Measurements from ENCODE around the gene KRTAP4-2.
"Not testable (repeated sequence)": the region's sequence is repeated elsewhere in the genome, so short reads cannot be mapped to it uniquely, and the experiment has no call there.

The KRTAP4-2 gene

DNA sequence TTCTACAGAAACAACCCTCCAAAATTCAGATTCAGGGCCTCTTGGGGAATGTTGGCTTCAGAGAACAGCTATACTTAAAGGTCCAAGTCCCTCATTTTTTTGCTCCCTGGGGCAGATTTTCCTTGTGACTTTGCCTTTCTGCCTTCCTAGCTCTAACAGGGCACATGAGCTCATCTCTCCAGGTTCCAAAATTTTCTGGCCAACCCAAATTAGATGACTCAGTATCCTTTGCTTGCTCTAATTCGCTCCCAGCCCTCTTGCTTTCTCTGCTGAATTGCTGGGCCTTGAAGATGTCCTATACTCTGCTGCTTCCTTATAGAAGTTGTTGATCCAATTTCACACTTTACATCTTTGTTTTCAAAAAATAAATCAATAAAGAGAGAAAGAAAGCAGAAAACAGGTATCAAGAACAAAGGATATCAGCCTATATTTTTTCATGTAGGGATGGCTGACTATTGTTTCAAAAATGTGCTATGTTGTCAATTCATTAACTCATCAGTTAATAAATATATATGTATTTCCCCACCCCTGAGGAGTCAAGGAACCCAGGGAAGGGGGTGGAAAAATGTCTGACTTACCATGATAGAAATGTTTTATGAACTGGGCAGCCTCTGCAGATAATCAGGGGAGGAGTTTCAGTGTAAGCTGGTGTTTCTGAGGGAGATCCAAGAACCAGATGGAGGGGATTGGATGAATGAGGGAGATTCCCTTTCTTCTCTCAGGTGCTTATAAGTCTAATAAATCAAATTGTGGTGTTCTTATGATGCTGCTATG lies 1.0 kb upstream of the KRTAP4-2 start:
- H3K36me3 ChIP-seq (ENCODE audit: insufficient read depth, low read length): no peaks in the 10 kb centered on the region
- no peaks in the 10 kb centered on the region for H3K9me3 ChIP-seq (ENCODE audit: control insufficient read depth, insufficient read depth, low read length)
- H3K9ac ChIP-seq (ENCODE audit: low read depth, low read length): no peak overlapping the region
- no peaks in the 10 kb centered on the region for H3K4me1 ChIP-seq (ENCODE audit: insufficient read depth, low read length)

DNA sequence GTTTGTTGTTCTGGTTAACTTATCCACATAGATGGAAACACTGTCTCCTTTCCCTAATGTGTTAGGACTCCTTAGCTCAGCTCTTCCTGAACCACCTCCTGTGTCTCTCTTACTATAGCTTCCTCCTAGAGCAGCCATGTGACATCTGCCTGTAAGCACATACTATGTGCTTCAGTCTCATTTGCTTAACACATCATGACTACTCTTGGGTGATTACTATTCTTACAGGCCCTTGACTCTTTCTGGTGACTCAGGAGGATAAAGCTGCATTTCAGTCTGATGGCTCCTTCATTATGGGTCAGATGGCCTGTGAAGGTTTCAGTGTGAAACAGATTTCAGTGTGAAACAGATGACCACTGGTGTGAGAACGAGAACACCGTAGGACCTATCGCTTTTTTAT lies 320 bp upstream of the KRTAP4-2 start:
- Histone ChIP-seq H3K9ac (ENCODE audit: low read depth, low read length) (no peak overlapping the region), H3K4me1 (ENCODE audit: insufficient read depth, low read length) (no peaks in the 10 kb centered on the region), H3K36me3 (ENCODE audit: insufficient read depth, low read length) (no peaks in the 10 kb centered on the region), H3K9me3 (ENCODE audit: control insufficient read depth, insufficient read depth, low read length) (no peaks in the 10 kb centered on the region)

DNA sequence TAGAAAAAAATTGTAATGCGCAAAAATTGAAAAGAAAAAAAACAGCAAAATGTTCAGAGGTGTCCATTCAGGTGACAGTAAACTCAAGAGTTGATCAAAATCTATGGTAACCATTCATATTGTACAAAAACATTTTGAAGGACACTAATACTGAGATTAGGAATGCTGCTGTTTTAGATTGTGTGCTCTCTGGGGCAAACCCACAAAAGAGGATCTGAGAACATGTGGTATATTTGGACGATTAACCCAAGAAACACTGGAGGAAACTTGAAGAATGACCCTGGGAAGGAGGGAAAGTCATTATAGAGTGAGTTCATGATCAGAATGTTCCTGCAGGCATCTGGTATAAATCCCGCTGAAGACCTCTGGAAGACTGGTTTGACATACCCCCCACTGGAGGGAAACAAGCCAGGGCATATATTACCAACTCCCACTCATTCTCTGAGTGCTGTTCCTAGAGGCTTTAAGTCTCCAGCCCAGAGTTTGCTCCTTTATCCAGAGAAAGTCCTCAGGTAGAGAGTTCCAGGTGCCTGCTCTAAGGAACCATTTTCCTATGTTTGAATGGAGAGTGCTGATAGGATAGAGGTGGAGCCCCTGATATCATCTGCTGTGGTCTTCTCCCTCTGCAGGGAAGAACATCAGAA lies 1.2 kb downstream of the KRTAP4-2 start:
- Histone ChIP-seq H3K4me1 (ENCODE audit: insufficient read depth, low read length) (no peaks in the 10 kb centered on the region), H3K36me3 (ENCODE audit: insufficient read depth, low read length) (no peaks in the 10 kb centered on the region), H3K9me3 (ENCODE audit: control insufficient read depth, insufficient read depth, low read length) (no peaks in the 10 kb centered on the region), H3K9ac (ENCODE audit: low read depth, low read length) (no peak overlapping the region)

DNA sequence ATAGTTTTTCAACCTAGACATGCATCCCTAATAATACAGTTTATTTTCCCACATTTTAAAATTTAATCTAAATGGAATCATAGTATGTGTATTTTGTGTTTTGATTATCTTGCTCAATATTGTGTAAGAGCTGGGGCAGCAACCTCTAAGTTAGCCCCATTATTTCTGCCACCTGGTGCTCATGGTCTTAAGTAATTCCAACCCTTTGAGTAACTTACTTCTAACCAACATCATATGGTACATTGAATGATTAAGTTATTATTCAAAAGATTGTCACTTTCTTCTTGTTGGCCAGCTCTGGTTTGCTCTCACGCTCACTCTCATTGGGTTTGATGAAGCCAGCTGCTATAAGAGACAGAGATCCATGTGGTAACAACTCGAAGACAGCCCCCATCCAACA lies 6.1 kb downstream of the KRTAP4-2 start:
- no peaks in the 10 kb centered on the region for H3K4me1 ChIP-seq (ENCODE audit: insufficient read depth, low read length)
- H3K36me3 ChIP-seq (ENCODE audit: insufficient read depth, low read length): no peaks in the 10 kb centered on the region
- no peak overlapping the region for H3K9ac ChIP-seq (ENCODE audit: low read depth, low read length)
- H3K9me3 ChIP-seq (ENCODE audit: control insufficient read depth, insufficient read depth, low read length): no peaks in the 10 kb centered on the region

DNA sequence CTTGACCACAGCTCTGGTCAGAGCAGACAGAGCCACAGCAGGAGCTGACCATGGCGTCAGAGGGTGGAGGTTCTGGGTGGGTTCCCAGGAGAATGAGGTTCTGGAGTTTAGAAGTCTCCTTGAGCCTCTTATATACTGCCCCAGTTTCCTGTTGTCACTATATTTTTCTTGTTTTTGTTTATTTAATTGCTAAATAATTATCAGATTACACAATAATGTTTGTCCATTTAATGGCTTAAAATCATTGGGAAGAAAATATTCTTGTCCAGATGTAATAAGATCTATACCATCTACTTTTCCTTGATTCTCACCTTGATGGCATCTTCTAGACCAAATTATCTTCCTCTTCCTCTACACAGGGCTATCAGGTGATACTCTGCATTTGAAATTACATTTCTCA lies 9.9 kb downstream of the KRTAP4-2 start, which contains the start of gene KRTAP4-3:
Gene KRTAP4-3, minus strand, starts transcription at position 101 of the 400 bp plus-strand sequence. Its CDS starts 49 bp downstream, at position 52.
- H3K36me3 ChIP-seq (ENCODE audit: insufficient read depth, low read length): no peaks in the 10 kb centered on the region
- no peaks in the 10 kb centered on the region for H3K9me3 ChIP-seq (ENCODE audit: control insufficient read depth, insufficient read depth, low read length)

DNA sequence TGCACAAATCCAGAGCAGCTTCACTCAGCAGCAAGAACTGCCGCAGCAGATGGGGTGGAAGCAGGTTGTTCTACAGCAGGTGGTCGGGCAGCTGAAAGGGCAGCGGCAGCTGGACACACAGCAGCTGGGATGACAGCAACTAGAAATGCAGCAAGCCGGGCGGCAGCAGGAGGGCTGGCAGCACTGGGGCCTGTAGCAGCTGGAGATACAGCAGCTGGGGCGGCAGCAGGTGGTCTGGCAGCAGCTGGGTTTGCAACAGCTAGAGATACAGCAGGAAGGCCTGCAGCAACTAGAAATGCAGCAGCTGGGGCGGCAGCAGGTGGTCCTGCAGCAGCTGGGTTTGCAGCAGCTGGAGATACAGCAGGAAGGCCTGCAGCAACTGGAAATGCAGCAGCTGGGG lies 10.5 kb downstream of the KRTAP4-2 start:
- Histone ChIP-seq H3K9ac (ENCODE audit: low read depth, low read length) (no peak overlapping the region), H3K4me1 (ENCODE audit: insufficient read depth, low read length) (no peaks in the 10 kb centered on the region), H3K36me3 (ENCODE audit: insufficient read depth, low read length) (no peaks in the 10 kb centered on the region), H3K9me3 (ENCODE audit: control insufficient read depth, insufficient read depth, low read length) (no peaks in the 10 kb centered on the region)

More for the DNA sequence above, 9.9 kb downstream of the KRTAP4-2 start, which contains the start of gene KRTAP4-3:
- H3K4me1 ChIP-seq (ENCODE audit: insufficient read depth, low read length): no peaks in the 10 kb centered on the region
- H3K9ac ChIP-seq (ENCODE audit: low read depth, low read length): no peak within 1 kb of the TSS

DNA sequence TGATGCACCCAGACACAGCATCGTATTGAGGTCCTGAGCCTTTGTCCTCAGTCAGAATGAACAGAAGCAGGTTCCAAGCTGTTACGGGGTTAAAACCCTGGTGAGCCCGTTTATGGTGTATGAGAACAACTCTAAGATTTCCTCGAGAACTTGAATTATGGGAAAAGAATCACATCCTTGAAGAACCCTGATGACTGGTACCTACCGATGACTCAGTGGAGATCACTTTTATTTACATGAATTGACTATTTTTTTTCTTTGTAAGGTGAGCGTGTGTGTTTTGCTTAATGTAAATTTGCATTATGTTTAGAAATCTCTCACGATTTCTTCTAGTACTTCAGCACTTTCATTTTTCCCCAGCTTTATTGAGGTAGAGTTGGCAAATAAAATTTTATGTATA lies 14.2 kb downstream of the KRTAP4-2 start:
- H3K4me1 ChIP-seq (ENCODE audit: insufficient read depth, low read length): no peaks in the 10 kb centered on the region
- no peaks in the 10 kb centered on the region for H3K9me3 ChIP-seq (ENCODE audit: control insufficient read depth, insufficient read depth, low read length)
- no peaks in the 10 kb centered on the region for H3K36me3 ChIP-seq (ENCODE audit: insufficient read depth, low read length)
- H3K9ac ChIP-seq (ENCODE audit: low read depth, low read length): no peak overlapping the region

DNA sequence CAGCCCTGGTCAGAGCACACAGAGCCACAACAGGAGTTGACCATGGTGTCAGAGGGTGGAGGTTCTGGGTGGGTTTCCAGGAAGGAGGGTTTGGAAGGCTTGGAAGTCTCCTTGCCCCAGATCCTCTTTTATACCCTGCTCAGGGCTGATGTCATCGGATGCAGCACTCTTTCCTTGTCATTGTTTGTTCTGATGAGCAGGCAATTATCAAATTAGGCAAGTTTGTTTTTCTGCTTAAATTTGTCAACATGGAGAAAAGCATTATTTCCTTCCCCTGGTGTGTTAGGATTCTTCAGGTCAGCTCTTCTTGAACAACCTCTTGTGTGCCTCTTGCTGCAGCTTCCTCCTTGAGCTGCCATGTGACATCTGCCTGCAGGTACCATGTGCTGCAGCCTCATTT lies 17.4 kb downstream of the KRTAP4-2 start, which contains the start of gene KRTAP4-4:
Gene KRTAP4-4, minus strand, starts transcription at position 101 of the 400 bp plus-strand sequence. Its CDS starts 57 bp downstream, at position 44.
- Histone ChIP-seq H3K9me3 (ENCODE audit: control insufficient read depth, insufficient read depth, low read length) (no peaks in the 10 kb centered on the region), H3K9ac (ENCODE audit: low read depth, low read length) (no peak within 1 kb of the TSS), H3K4me1 (ENCODE audit: insufficient read depth, low read length) (no peaks in the 10 kb centered on the region), H3K36me3 (ENCODE audit: insufficient read depth, low read length) (no peaks in the 10 kb centered on the region)

DNA sequence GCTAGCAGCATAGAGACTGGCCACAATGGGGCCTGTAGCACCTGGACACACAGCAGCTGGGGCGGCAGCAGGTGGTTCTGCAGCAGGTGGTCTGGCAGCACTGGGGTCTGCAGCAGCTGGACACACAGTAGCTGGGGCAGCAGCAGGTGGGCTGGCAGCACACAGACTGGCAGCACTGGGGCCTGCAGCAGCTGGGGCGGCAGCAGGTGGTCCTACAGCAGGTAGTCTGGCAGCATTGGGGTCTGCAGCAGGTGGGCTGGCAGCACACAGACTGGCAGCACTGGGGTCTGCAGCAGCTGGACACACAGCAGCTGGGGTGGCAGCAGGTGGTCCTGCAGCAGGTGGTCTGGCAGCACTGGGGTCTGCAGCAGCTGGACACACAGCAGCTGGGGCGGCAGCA lies 17.8 kb downstream of the KRTAP4-2 start:
- H3K36me3 ChIP-seq (ENCODE audit: insufficient read depth, low read length); H3K9me3 ChIP-seq (ENCODE audit: control insufficient read depth, insufficient read depth, low read length); H3K9ac ChIP-seq (ENCODE audit: low read depth, low read length); H3K4me1 ChIP-seq (ENCODE audit: insufficient read depth, low read length): not testable (repeated sequence)

DNA sequence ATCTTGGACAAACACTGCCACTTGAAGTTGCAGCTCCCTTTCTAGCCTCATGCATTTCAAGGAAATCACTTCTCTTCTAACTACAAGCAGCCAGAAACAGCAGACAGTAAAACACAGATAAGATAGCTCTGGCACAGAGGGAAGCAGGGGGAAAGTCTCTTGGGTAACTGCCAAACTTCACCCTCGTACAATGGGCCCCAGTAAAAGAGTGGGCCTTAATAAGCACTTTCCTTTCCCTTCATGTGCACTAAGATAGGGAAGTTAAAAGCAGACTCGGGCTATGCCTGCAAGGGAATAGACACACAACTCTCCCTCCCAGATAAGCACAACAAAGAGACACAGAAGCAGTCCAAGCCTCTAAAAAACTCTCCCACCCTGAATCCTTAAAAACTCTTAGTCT lies 24.2 kb downstream of the KRTAP4-2 start:
- Histone ChIP-seq H3K9ac (ENCODE audit: low read depth, low read length) (no peak overlapping the region), H3K36me3 (ENCODE audit: insufficient read depth, low read length) (no peaks in the 10 kb centered on the region), H3K9me3 (ENCODE audit: control insufficient read depth, insufficient read depth, low read length) (no peaks in the 10 kb centered on the region), H3K4me1 (ENCODE audit: insufficient read depth, low read length) (no peaks in the 10 kb centered on the region)

DNA sequence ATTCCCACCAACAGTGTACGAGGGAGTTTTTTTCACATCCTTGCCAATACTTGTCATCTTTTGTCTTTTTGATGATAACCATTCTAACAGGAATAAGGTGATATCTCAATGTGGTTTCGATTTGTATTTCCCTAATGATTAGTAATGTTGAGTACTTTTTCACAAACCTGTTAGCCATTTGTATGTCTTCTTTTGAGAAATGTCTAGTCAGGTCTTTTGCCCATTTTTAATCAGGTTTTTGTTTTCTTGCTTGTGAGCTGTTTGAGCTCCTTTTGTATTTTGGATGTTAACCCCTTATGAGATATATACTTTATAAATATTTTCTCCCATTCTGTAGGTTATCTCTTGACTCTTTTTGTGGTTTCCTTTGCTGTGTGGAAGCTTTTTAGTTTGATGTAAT lies 26.5 kb downstream of the KRTAP4-2 start:
- no peaks in the 10 kb centered on the region for H3K4me1 ChIP-seq (ENCODE audit: insufficient read depth, low read length)
- no peaks in the 10 kb centered on the region for H3K9me3 ChIP-seq (ENCODE audit: control insufficient read depth, insufficient read depth, low read length)
- no peaks in the 10 kb centered on the region for H3K36me3 ChIP-seq (ENCODE audit: insufficient read depth, low read length)
- no peak overlapping the region for H3K9ac ChIP-seq (ENCODE audit: low read depth, low read length)

DNA sequence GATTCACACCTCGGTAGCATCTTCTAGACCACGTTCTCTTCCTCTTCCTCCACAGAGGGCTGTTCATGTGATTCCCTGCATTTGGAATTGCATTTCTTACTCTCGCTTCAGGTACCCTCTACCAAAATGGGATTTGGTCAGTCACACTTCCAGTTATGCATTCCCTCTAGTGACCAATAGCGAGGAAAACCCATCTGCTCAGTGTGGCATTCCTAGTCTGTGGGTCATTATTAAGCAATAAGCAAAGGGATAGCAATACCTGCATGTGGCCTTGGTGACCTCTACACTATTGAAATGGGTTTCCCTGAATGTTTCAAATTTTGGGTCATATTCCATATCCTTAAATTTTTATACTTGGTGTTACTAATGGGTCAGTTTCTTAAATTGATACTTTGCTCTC lies 28.0 kb downstream of the KRTAP4-2 start:
- no peaks in the 10 kb centered on the region for H3K4me1 ChIP-seq (ENCODE audit: insufficient read depth, low read length)
- no peak overlapping the region for H3K9ac ChIP-seq (ENCODE audit: low read depth, low read length)
- no peaks in the 10 kb centered on the region for H3K36me3 ChIP-seq (ENCODE audit: insufficient read depth, low read length)
- H3K9me3 ChIP-seq (ENCODE audit: control insufficient read depth, insufficient read depth, low read length): no peaks in the 10 kb centered on the region

DNA sequence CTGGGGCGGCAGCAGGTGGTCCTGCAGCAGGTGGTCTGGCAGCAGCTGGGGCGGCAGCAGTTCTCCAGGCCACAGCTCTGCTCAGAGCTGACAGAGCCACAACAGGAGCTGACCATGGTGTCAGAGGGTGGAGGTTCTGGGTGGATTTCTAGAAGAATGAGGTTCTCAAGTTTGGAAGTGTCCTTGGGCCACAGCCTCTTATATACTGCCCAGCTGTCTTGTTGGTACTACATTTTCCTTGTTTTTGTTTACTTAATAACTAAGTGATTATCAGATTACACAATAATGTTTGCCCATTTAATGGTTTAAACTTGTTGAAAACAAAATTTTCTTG lies 28.4 kb downstream of the KRTAP4-2 start, which contains the start of gene KRTAP4-5:
Gene KRTAP4-5, minus strand, starts transcription at position 174 of the 334 bp plus-strand sequence. Its CDS starts 58 bp downstream, at position 116.
- H3K9me3 ChIP-seq (ENCODE audit: control insufficient read depth, insufficient read depth, low read length): no peaks in the 10 kb centered on the region
- H3K4me1 ChIP-seq (ENCODE audit: insufficient read depth, low read length): no peaks in the 10 kb centered on the region
- H3K36me3 ChIP-seq (ENCODE audit: insufficient read depth, low read length): no peaks in the 10 kb centered on the region
- H3K9ac ChIP-seq (ENCODE audit: low read depth, low read length): no peak within 1 kb of the TSS

DNA sequence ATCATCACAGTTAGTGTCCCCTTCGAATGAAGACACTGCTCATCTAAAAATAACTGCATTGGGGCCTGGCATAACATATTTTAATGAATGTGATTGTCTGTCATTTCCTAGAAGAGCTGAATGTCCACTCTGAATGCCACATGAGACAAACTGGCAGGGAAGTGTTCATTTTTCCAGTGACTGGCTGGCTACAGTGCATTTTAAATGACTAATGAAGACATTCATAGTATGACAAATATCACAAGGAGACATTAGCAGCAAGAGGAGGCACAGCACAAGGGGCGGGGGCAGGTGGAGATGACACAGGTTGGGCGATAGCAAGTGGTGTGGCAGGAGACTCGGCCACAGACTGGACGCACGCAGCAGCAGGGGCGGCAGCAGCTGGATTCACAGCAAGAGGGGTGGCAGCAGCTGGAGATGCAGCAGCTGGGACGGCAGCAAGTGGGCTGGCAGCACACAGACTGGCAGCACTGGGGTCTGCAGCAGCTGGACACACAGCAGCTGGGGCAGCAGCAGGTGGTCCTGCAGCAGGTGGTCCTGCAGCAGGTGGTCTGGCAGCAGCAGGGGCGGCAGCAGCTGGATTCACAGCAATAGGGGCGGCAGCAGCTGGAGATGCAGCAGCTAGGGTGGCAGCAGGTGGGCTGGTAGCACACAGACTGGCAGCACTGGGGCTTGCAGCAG lies 28.9 kb downstream of the KRTAP4-2 start:
- not testable (repeated sequence) for H3K9me3 ChIP-seq (ENCODE audit: control insufficient read depth, insufficient read depth, low read length); H3K36me3 ChIP-seq (ENCODE audit: insufficient read depth, low read length); H3K4me1 ChIP-seq (ENCODE audit: insufficient read depth, low read length); H3K9ac ChIP-seq (ENCODE audit: low read depth, low read length)

All from ES-I3 (cell line).